ENCODE measurements around the gene ISOC1. TPM values are rescaled to one million over a fixed set of nuclear protein-coding genes. Genes with fewer than 3 reads are reported as not detected.

The ISOC1 gene
- total and polyA plus RNA-seq, 10 of the 15 experiments (the other 5 are each of a cell fraction or from before 2014, with no cell fraction given) = 12.6 to 61.8 (median 29.9) TPM

DNA sequence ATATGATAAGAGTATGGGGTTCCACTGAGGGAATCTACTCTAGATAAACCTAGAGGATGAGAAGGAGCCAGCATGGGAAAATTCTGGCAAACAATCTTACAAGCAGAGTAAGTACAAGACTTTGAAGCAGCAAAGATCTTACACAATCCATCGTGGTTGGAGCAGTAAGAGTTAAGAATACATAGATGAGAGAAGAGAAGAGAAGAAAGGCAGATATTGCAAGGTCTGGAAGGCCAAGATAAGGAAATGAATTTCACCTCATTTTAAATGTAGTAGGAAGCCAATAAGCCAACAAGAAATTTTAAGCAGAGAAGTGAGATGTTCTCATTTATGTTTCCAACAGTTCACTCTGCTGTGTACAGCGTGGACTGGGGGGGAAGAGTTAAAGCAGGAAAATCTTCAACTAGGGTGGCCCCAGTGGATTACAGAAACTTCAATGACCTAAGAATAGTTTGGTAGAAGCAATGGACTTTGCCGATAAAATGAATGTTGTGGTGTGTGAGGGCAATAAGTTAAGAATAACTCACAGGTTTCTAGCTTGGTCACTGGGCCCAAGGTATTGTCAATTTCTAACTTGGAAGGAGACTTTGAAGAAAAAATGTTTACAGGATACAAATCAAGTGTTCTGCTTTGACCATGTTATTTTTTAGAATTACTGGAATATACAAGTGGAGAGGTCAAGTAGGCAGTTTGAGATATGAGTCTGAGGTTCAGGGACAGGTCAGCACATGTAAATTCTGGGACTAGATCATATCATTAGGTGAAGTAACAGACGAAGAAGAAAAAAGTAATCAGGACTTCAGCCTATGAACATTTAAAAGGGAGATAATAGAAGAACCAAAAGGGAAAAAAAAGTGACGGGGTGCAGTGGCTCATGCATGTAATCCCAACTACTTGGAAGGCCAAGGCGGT is 12.1 kb upstream of the ISOC1 start:
- intact Hi-C loops (cut with micrococcal nuclease; ENCODE audit: unreplicated experiment) = no loop called here
- Histone ChIP-seq H3K27ac (ENCODE audit: control insufficient read depth, insufficient read depth) (no peak overlapping the region), H3K79me2 (ENCODE audit: control insufficient read depth, insufficient read depth, low read length) (no peaks in the 10 kb centered on the region), H3K4me3 (no peak overlapping the region), H3K4me1 (ENCODE audit: control insufficient read depth, insufficient read depth, low read length) (no peaks in the 10 kb centered on the region), H4K20me1 (ENCODE audit: control insufficient read depth, insufficient read depth) (no peaks in the 10 kb centered on the region), H3K36me3 (ENCODE audit: control insufficient read depth in 2 of 2, insufficient read depth in 2 of 2, low read length in 1 of 2) (no peaks in the 10 kb centered on the region), H2AFZ (ENCODE audit: control insufficient read depth, low read depth, low read length) (no peak overlapping the region), H3K4me2 (ENCODE audit: control insufficient read depth, insufficient read depth) (no peak overlapping the region), H3K9ac (ENCODE audit: control insufficient read depth, insufficient read depth, low read length) (no peak overlapping the region), H3K27me3 (replicated peaks in 1 of 2; ENCODE audit: control insufficient read depth in 2 of 2, insufficient read depth in 2 of 2, low read length in 1 of 2) (no peaks in the 10 kb centered on the region), H3K9me3 (replicated peaks; ENCODE audit: control insufficient read depth, insufficient read depth, low read length) (no peaks in the 10 kb centered on the region)
- ChIA-PET SMC1A (ENCODE audit: uncharacterized antibody, unreplicated experiment) (no interaction called here), POLR2A (no interaction called here), CTCF (no interaction called here), RAD21 (ENCODE audit: unreplicated experiment) (no interaction called here)
- FAIRE-seq (no peak), DNase-seq (ENCODE audit: low read depth, low spot score) (no peak), ATAC-seq (no peak)
- WGBS (ENCODE audit: insufficient coverage, insufficient replicate concordance, low lambda C conversion rate, missing lambda C conversion rate) = 17% methylated on average over 6 of the region's 6 CpGs
- BruUV-seq (replicated peaks) = no TSS peak
- TF ChIP-seq ZNF24 (IDR thresholded peaks at IDR 0.05) (no peak), LARP7 (IDR thresholded peaks at IDR 0.05) (no peak), BACH1 (IDR thresholded peaks at IDR 0.05; ENCODE audit: borderline replicate concordance) (no peak), MEF2B (IDR thresholded peaks at IDR 0.05; ENCODE audit: partially characterized antibody, poor library complexity, severe bottlenecking) (no peak), RBBP5 (conservative IDR thresholded peaks at IDR 0.05) (no peak), TCF3 (IDR thresholded peaks at IDR 0.05; ENCODE audit: borderline replicate concordance, insufficient read depth, low read depth, low read length) (no peak), SMAD5 (IDR thresholded peaks at IDR 0.05; ENCODE audit: low read depth) (no peak), NBN (IDR thresholded peaks at IDR 0.05) (no peak)
- TF ChIP-seq, protein P1, sequence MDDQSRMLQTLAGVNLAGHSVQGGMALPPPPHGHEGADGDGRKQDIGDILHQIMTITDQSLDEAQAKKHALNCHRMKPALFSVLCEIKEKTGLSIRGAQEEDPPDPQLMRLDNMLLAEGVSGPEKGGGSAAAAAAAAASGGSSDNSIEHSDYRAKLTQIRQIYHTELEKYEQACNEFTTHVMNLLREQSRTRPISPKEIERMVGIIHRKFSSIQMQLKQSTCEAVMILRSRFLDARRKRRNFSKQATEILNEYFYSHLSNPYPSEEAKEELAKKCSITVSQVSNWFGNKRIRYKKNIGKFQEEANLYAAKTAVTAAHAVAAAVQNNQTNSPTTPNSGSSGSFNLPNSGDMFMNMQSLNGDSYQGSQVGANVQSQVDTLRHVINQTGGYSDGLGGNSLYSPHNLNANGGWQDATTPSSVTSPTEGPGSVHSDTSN (IDR thresholded peaks at IDR 0.05; ENCODE audit: insufficient replicate concordance, low read depth, low read length) = no peak
- TF ChIP-seq, protein P2, sequence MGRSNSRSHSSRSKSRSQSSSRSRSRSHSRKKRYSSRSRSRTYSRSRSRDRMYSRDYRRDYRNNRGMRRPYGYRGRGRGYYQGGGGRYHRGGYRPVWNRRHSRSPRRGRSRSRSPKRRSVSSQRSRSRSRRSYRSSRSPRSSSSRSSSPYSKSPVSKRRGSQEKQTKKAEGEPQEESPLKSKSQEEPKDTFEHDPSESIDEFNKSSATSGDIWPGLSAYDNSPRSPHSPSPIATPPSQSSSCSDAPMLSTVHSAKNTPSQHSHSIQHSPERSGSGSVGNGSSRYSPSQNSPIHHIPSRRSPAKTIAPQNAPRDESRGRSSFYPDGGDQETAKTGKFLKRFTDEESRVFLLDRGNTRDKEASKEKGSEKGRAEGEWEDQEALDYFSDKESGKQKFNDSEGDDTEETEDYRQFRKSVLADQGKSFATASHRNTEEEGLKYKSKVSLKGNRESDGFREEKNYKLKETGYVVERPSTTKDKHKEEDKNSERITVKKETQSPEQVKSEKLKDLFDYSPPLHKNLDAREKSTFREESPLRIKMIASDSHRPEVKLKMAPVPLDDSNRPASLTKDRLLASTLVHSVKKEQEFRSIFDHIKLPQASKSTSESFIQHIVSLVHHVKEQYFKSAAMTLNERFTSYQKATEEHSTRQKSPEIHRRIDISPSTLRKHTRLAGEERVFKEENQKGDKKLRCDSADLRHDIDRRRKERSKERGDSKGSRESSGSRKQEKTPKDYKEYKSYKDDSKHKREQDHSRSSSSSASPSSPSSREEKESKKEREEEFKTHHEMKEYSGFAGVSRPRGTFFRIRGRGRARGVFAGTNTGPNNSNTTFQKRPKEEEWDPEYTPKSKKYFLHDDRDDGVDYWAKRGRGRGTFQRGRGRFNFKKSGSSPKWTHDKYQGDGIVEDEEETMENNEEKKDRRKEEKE (IDR thresholded peaks at IDR 0.05) = no peak
- TF ChIP-seq, protein P3, sequence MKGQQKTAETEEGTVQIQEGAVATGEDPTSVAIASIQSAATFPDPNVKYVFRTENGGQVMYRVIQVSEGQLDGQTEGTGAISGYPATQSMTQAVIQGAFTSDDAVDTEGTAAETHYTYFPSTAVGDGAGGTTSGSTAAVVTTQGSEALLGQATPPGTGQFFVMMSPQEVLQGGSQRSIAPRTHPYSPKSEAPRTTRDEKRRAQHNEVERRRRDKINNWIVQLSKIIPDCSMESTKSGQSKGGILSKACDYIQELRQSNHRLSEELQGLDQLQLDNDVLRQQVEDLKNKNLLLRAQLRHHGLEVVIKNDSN (IDR thresholded peaks at IDR 0.05; ENCODE audit: borderline replicate concordance, extremely low read length, insufficient read depth, low read depth, low read length) = no peak
- in situ Hi-C loops (cut with MboI) = no loop called here
